Endothelial cell (in vitro differentiated cells): ENCODE measurements around the gene OGA. TPM values are rescaled to one million over a fixed set of nuclear protein-coding genes. Genes with fewer than 3 reads are reported as not detected.

Experiments
- DNase-seq: peaks from one replicate; pipeline ENCODE4 v3.0.0; 2021; ENCODE audit warnings: low spot score
- H3K27ac Mint-ChIP-seq: one replicate; pipeline ENCODE4 v1.8.0; 2021; ENCODE audit warnings: mixed read lengths, inconsistent platforms; ENCODE audit not compliant: unreplicated experiment
- H3K27me3 Mint-ChIP-seq: one replicate; pipeline ENCODE4 v1.8.0; 2021; ENCODE audit warnings: mild to moderate bottlenecking, moderate library complexity, mixed read lengths, inconsistent platforms; ENCODE audit not compliant: unreplicated experiment
- H3K36me3 Mint-ChIP-seq: one replicate; pipeline ENCODE4 v1.8.0; 2021; ENCODE audit warnings: mild to moderate bottlenecking, low read depth, mixed read lengths, inconsistent platforms; ENCODE audit not compliant: unreplicated experiment
- H3K4me1 Mint-ChIP-seq: one replicate; pipeline ENCODE4 v1.8.0; 2021; ENCODE audit warnings: mild to moderate bottlenecking, mixed read lengths, inconsistent platforms; ENCODE audit not compliant: unreplicated experiment
- H3K4me3 Mint-ChIP-seq: one replicate; pipeline ENCODE4 v1.8.0; 2021; ENCODE audit warnings: mild to moderate bottlenecking, mixed read lengths, inconsistent platforms; ENCODE audit not compliant: unreplicated experiment
- H3K9me3 Mint-ChIP-seq: one replicate; pipeline ENCODE4 v1.8.0; 2021; ENCODE audit warnings: mixed read lengths, inconsistent platforms; ENCODE audit not compliant: unreplicated experiment
- CTCF ChIP-seq: fragments of 200-600 bp; sonication (generic); IDR thresholded peaks from one replicate; pipeline ENCODE4 v1.5.0; 2021; ENCODE audit warnings: antibody characterized with exemption; ENCODE audit not compliant: unreplicated experiment
- total RNA-seq: library from RNA; stranded (reverse); fragmentation: NEBNext Ultra II Directional; extraction: Animal tissue kit (Norgen Biotek cat#: 25700); gene quantifications from one replicate; pipeline ENCODE4 v1.2.1, GENCODE V29; 2021; ENCODE audit not compliant: unreplicated experiment

Gene OGA
- total RNA-seq, 1 donor from 2014 or later = 115 TPM

- Mint-ChIP-seq H3K9me3 (no peaks in the 10 kb centered on the region), H3K27ac (no peak overlapping the region), H3K27me3 (peaks cover 7% of the 10 kb centered on the region), H3K4me3 (no peak overlapping the region), H3K36me3 (no peaks in the 10 kb centered on the region), H3K4me1 (peaks cover 19% of the 10 kb centered on the region)
- no peak for DNase-seq
- no peak for TF ChIP-seq CTCF
These were observed 47.7 kb downstream of the OGA start for GRCh38 chr10:101770331-101771215.

GRCh38 chr10:101769541-101770180 lies 48.6 kb downstream of the OGA start:
- no peak for TF ChIP-seq CTCF
- no peaks in the 10 kb centered on the region for H3K9me3 Mint-ChIP-seq

GRCh38 chr10:101768791-101769170 lies 49.5 kb downstream of the OGA start:
- H3K36me3 Mint-ChIP-seq = no peaks in the 10 kb centered on the region
- TF ChIP-seq CTCF = no peak
- H3K4me1 Mint-ChIP-seq = peaks cover 13% of the 10 kb centered on the region
- no peak overlapping the region for H3K4me3 Mint-ChIP-seq
- H3K9me3 Mint-ChIP-seq = no peaks in the 10 kb centered on the region
- no peak for DNase-seq
- H3K27ac Mint-ChIP-seq = no peak overlapping the region
- peaks cover 10% of the 10 kb centered on the region for H3K27me3 Mint-ChIP-seq

More at GRCh38 chr10:101769541-101770180, 48.6 kb downstream of the OGA start:
- DNase-seq = no peak
- Mint-ChIP-seq H3K27me3 (peaks cover 10% of the 10 kb centered on the region), H3K36me3 (no peaks in the 10 kb centered on the region), H3K4me1 (peaks cover 17% of the 10 kb centered on the region), H3K4me3 (no peak overlapping the region), H3K27ac (no peak overlapping the region)

GRCh38 chr10:101767966-101768790 lies 50.1 kb downstream of the OGA start:
- Mint-ChIP-seq H3K27ac (no peak overlapping the region), H3K27me3 (peaks cover 6% of the 10 kb centered on the region), H3K4me3 (no peak overlapping the region), H3K9me3 (no peaks in the 10 kb centered on the region), H3K4me1 (peaks cover 8% of the 10 kb centered on the region), H3K36me3 (no peaks in the 10 kb centered on the region)
- DNase-seq = no peak
- no peak for TF ChIP-seq CTCF
